Left lung (tissue), 10 donors: ENCODE results near the gene WIZ. TPM values are rescaled to one million over a fixed set of nuclear protein-coding genes. Genes with fewer than 3 reads are reported as not detected.

Experiments
- ATAC-seq: fragments of 200-7000 bp; cut with Tn5 transposase; one replicate; pipeline ENCODE4 v1.9.1; 2020; ENCODE audit warnings: moderate library complexity
- DNase-seq, 4 donors: peaks; one replicate each; pipeline ENCODE4 v3.0.0-alpha.2; 2013 to 2020
- H3K27ac ChIP-seq, 2 donors: fragments of 200-600 bp; sonication (generic) in 1 of 2; one replicate each; pipeline versions ENCODE4 v1.5.0 to v1.8.0; 2020 to 2021
- H3K27me3 ChIP-seq, 2 donors: fragments of 200-600 bp; sonication (generic) in 1 of 2; one replicate each; pipeline versions ENCODE4 v1.5.0 to v1.8.0; 2020 to 2021
- H3K36me3 ChIP-seq, 2 donors: fragments of 200-600 bp; sonication (generic) in 1 of 2; one replicate each; pipeline versions ENCODE4 v1.5.0 to v1.8.0; 2020 to 2021
- H3K4me1 ChIP-seq, 2 donors: fragments of 200-600 bp; one replicate each; pipeline ENCODE4 v1.8.0; 2021
- H3K4me3 ChIP-seq, 2 donors: fragments of 200-600 bp; sonication (generic) in 1 of 2; one replicate each; pipeline versions ENCODE4 v1.5.0 to v1.8.0; 2020 to 2021; ENCODE audit warnings: mild to moderate bottlenecking in 1 of 2
- H3K9me3 ChIP-seq, 2 donors: fragments of 200-600 bp; sonication (generic) in 1 of 2; one replicate each; pipeline versions ENCODE4 v1.5.0 to v1.8.0; 2020 to 2021
- intact Hi-C, 2 donors: fragments of 100-400 bp; cut with DNase I; formaldehyde crosslinking; loops; one replicate each; pipeline versions ENCODE4 v1.11.2 to v1.14.2; 2022
- polyA plus RNA-seq, 6 donors: library from polyadenylated mRNA; unstranded; fragments of 120-200 nt; gene quantifications; one replicate each; pipeline ENCODE4 v1.2.1, GENCODE V29; 2013; ENCODE audit not compliant: insufficient read length in 6 of 6
- total RNA-seq, 2 donors: library from RNA; stranded (reverse); fragmentation: NEBNext Ultra II Directional; extraction: Animal tissue kit (Norgen Biotek cat#: 25700); gene quantifications; one replicate each; pipeline ENCODE4 v1.2.1, GENCODE V29; 2021
- TF ChIP-seq, protein P1 (sequence below), 2 donors: fragments of 200-600 bp; sonication (generic) in 1 of 2; IDR thresholded peaks; one replicate each; pipeline versions ENCODE4 v1.5.0 to v1.8.0; 2021; ENCODE audit warnings: antibody characterized with exemption in 2 of 2
- donor health status: DM: no; HTN: yes; CAD: no.
- donor health status: DM: no; HTN: no; CAD: no.

The WIZ gene
- total and polyA plus RNA-seq, 8 donors: 21.5 to 36.4 (median 29.7) TPM

DNA sequence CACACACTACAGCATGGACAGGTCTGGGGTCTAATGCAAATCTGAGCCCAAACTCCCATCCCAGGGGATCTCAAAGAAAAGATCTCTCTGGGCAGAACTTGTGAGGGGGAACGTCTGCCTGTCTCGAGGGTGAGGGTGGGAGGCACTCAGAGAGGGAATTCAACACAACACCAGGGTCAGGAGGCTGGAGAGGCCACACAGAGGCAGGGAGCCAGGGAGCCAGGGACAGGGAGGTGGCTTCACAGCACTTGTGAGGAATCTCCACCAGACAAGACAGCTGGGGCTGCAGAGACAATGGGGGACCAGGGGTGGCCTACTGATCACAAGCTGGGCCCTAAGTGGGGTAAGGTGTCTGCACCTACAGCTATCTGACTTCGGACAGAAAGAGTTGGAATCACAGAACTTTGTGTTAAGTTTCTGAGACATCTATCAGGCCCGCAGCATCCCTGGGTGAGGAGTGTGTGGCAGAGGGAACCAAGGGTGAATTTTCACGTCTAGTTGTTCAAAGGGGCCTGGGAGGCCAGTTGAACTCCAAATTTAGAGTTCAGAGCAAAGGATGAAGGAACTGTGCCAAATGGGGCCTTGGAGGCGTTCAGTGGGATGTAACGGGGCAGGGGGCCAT lies 18.2 kb downstream of the WIZ start:
- H3K9me3 ChIP-seq: no peaks in the 10 kb centered on the region
- peak overlapping the region; percentile 61 to 76 for H3K4me3 ChIP-seq
- TF ChIP-seq, protein P1, sequence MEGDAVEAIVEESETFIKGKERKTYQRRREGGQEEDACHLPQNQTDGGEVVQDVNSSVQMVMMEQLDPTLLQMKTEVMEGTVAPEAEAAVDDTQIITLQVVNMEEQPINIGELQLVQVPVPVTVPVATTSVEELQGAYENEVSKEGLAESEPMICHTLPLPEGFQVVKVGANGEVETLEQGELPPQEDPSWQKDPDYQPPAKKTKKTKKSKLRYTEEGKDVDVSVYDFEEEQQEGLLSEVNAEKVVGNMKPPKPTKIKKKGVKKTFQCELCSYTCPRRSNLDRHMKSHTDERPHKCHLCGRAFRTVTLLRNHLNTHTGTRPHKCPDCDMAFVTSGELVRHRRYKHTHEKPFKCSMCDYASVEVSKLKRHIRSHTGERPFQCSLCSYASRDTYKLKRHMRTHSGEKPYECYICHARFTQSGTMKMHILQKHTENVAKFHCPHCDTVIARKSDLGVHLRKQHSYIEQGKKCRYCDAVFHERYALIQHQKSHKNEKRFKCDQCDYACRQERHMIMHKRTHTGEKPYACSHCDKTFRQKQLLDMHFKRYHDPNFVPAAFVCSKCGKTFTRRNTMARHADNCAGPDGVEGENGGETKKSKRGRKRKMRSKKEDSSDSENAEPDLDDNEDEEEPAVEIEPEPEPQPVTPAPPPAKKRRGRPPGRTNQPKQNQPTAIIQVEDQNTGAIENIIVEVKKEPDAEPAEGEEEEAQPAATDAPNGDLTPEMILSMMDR (IDR thresholded peaks at IDR 0.05): no peak
- DNase-seq (no peak), ATAC-seq (no peak)
- intact Hi-C loops: no loop called here
- peaks cover 0 to 36% of the 10 kb centered on the region in 2 donors for H3K36me3 ChIP-seq
- peaks cover 16 to 38% of the 10 kb centered on the region in 2 donors for H3K4me1 ChIP-seq
- H3K27ac ChIP-seq: peak overlapping the region in 1 of 2 donors; percentile 69
- no peaks in the 10 kb centered on the region for H3K27me3 ChIP-seq

- H3K27ac ChIP-seq: no peak overlapping the region
- peaks cover 16 to 38% of the 10 kb centered on the region in 2 donors for H3K4me1 ChIP-seq
- no peaks in the 10 kb centered on the region for H3K27me3 ChIP-seq
- H3K36me3 ChIP-seq: peaks cover 0 to 40% of the 10 kb centered on the region in 2 donors
- intact Hi-C loops: no loop called here
- no peaks in the 10 kb centered on the region for H3K9me3 ChIP-seq
- no peak for DNase-seq
- no peak for ATAC-seq
- H3K4me3 ChIP-seq: peak overlapping the region in 1 of 2 donors; percentile 76
- TF ChIP-seq, protein P1 (IDR thresholded peaks at IDR 0.05): no peak
These were observed 19.1 kb downstream of the WIZ start for GRCh38 chr19:15430526-15431120.

DNA sequence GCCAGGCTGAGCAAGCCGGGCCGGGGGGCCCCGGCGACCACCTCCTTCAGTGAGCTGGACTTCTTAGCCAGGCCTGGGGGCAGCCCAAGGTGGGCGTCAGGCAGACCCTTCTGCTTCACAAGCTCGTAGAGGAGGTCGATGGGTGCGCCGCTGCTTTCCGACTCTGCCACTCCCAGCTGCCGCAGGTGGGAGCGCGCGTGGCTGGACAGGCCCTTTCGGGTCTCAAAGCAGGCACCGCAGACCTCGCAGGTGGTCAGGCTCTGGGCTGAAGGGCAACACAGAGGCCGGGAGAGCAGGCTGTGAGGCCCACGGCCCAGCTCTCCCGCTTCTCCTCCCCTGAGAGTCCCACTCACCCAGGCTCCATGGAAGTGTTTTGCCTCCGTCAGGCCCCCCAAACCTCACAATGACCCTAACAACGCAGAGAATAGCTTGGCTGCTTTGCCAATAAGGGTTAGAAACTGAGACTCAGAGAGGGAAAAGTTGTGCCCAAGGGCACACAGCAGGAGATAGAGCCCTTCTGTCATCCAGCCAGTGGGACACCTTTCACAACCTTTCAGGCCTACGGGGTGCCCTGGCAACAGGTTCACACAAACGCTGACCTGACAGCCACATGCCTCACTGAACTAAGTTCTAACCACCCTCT lies 19.8 kb downstream of the WIZ start:
- H3K27me3 ChIP-seq: no peaks in the 10 kb centered on the region
- no peak for DNase-seq
- TF ChIP-seq, protein P1 (IDR thresholded peaks at IDR 0.05): no peak
- intact Hi-C loops: no loop called here
- no peak overlapping the region for H3K4me3 ChIP-seq
- H3K9me3 ChIP-seq: no peaks in the 10 kb centered on the region
- peaks cover 0 to 46% of the 10 kb centered on the region in 2 donors for H3K36me3 ChIP-seq
- H3K4me1 ChIP-seq: peaks cover 16 to 38% of the 10 kb centered on the region in 2 donors
- ATAC-seq: no peak
- H3K27ac ChIP-seq: no peak overlapping the region

DNA sequence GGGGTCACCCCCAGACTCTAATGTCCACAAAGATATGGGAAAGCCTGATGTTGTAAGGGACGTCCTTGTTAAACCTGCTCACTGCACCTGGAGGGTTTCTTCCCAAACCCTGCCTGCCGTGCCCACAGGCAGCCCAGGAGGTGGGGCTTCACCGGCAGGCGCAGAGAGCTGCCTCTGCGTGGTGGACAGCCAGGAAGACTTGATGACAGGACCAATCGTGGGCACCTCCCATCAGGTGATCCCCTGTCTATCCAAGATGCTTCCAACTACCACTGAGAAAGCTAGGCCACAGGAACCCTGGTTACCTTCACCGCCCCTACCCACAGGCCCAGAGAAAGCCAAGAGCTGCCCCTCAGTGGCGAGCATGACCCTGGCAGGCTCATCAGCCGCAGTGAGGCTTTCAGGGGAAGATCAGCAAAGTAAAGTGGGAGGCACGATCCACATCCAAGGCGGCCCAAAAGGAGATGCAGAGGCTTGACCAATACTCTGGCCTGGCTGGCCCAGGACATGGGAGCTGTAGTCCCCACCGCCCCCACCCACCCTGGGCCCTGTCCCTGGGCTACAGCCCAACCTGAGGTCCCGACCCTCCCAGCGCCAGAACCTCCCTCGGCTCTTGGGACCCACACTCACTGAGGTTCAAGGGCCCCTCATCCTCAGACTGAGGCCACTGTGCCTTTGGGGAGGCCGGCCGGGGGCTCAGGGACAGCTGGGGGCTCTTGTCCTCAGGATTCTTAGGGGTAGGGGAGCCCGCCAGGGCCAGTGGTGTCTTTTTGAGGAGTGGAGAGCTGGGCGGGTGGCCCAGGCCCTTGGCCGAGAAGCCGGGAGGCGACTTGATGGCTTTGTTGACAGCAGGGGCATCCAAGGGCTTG lies 20.6 kb downstream of the WIZ start:
- Histone ChIP-seq H3K4me1 (peaks cover 16 to 38% of the 10 kb centered on the region in 2 donors), H3K36me3 (peaks cover 0 to 54% of the 10 kb centered on the region in 2 donors), H3K9me3 (no peaks in the 10 kb centered on the region), H3K27ac (no peak overlapping the region), H3K27me3 (no peaks in the 10 kb centered on the region), H3K4me3 (no peak overlapping the region)
- DNase-seq (no peak), ATAC-seq (no peak)
- intact Hi-C loops: no loop called here
- TF ChIP-seq, protein P1 (IDR thresholded peaks at IDR 0.05): no peak
